ENCODE data around the gene WDR27.
"Not testable (repeated sequence)": the region's sequence is repeated elsewhere in the genome, so short reads cannot be mapped to it uniquely, and the experiment has no call there.

WDR27 gene

DNA sequence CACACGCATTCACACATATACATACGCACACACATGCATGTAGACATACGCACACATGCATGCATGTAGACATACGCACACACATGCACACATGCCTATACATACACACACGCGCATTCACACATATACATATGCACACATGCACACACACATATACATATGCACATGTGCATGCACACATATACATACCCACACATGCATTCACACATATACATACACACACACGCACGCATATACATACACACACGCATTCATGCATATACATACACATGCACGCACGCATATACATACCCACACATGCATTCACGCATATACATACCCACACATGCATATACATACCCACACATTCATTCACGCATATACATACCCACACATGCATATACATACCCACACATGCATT is 80.5 kb downstream of the WDR27 start:
- Histone ChIP-seq H3K4me1 (ENCODE audit: insufficient read depth, low read length) (peaks cover 32% of the 10 kb centered on the region), H3K4me3 (ENCODE audit: low read length) (no peak overlapping the region), H3K27me3 (ENCODE audit: insufficient read depth, low read length) (no peaks in the 10 kb centered on the region), H3K9ac (ENCODE audit: low read depth, low read length) (no peak overlapping the region), H3K36me3 (ENCODE audit: insufficient read depth, low read depth, low read length) (peaks cover 23% of the 10 kb centered on the region), H3K27ac (ENCODE audit: low read length) (no peak overlapping the region), H3K9me3 (ENCODE audit: insufficient read depth, low read depth, low read length) (no peaks in the 10 kb centered on the region)

DNA sequence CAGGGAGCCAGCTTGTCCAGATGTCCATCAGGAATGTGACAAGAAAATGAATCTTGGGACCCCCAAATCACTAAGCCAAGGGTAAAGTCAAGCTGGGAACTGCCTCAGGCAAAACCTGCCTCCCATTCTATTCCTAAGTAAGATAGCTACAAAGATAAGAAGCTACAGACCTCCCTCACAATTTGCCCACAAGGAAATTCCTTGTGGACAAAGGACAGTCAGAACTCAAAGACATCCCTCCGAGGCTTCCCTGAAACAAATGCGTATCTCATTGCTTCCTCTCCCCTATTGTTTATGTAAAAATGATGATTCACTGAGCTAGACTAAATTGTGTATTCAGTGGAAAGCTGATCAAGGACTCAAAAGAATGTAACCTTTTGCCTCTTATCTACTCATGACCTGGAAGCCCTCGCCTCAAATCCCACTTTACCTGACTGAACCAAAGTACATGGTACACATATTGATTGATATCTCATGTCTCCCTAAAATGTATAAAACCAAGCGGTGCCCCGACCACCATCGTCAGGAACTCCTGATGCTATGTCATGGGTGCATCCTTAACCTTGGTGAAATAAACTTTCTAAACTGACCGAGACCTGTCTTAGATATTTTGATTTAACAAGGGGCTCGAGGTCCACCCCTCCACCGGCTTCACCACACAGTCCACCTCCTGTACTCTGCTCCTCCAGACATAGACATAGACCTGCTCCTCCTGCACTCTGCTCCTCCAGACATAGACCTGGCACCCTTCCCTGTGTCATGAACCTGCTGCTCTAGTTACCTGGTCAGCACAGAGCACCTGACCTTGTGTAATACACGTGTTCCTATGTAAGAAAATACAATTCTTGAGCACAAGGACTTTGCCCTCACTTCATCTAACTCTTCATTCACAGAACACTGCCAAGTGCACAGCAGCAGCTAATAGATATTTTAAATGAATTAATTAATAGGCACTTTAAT is 81.4 kb downstream of the WDR27 start:
- H3K36me3 ChIP-seq (ENCODE audit: insufficient read depth, low read depth, low read length) = peaks cover 18% of the 10 kb centered on the region
- H3K9ac ChIP-seq (ENCODE audit: low read depth, low read length) = peak overlapping the region; percentile 11; the same call in 1 of the 2 replicates
- H3K9me3 ChIP-seq (ENCODE audit: insufficient read depth, low read depth, low read length) = no peaks in the 10 kb centered on the region
- H3K27ac ChIP-seq (ENCODE audit: low read length) = no peak overlapping the region
- H3K27me3 ChIP-seq (ENCODE audit: insufficient read depth, low read length) = no peaks in the 10 kb centered on the region
- H3K4me1 ChIP-seq (ENCODE audit: insufficient read depth, low read length) = peaks cover 32% of the 10 kb centered on the region
- peak overlapping the region; percentile 16; the same call in 1 of the 2 replicates for H3K4me3 ChIP-seq (ENCODE audit: low read length)

GRCh38 chr6:169619650-169620049 is 82.2 kb downstream of the WDR27 start:
- Histone ChIP-seq H3K27me3 (ENCODE audit: insufficient read depth, low read length) (no peaks in the 10 kb centered on the region), H3K36me3 (ENCODE audit: insufficient read depth, low read depth, low read length) (peaks cover 10% of the 10 kb centered on the region), H3K4me3 (ENCODE audit: low read length) (peak overlapping the region; percentile 36; the same call in 1 of the 2 replicates), H3K27ac (ENCODE audit: low read length) (no peak overlapping the region), H3K9ac (ENCODE audit: low read depth, low read length) (peak overlapping the region; percentile 11; the same call in 1 of the 2 replicates), H3K9me3 (ENCODE audit: insufficient read depth, low read depth, low read length) (no peaks in the 10 kb centered on the region), H3K4me1 (ENCODE audit: insufficient read depth, low read length) (peaks cover 32% of the 10 kb centered on the region)

GRCh38 chr6:169618526-169619490 is 83.0 kb downstream of the WDR27 start:
- Histone ChIP-seq H3K36me3 (ENCODE audit: insufficient read depth, low read depth, low read length) (0 out of 2 replicates have a peak, but pooled peaks cover 3% of the 10 kb centered on the region), H3K27ac (ENCODE audit: low read length) (no peak overlapping the region), H3K27me3 (ENCODE audit: insufficient read depth, low read length) (no peaks in the 10 kb centered on the region), H3K4me3 (ENCODE audit: low read length) (peak overlapping the region; percentile 36; the same call in 1 of the 2 replicates), H3K4me1 (ENCODE audit: insufficient read depth, low read length) (peaks cover 32% of the 10 kb centered on the region), H3K9me3 (ENCODE audit: insufficient read depth, low read depth, low read length) (no peaks in the 10 kb centered on the region), H3K9ac (ENCODE audit: low read depth, low read length) (peak overlapping the region; percentile 23; the same call in 1 of the 2 replicates)

DNA sequence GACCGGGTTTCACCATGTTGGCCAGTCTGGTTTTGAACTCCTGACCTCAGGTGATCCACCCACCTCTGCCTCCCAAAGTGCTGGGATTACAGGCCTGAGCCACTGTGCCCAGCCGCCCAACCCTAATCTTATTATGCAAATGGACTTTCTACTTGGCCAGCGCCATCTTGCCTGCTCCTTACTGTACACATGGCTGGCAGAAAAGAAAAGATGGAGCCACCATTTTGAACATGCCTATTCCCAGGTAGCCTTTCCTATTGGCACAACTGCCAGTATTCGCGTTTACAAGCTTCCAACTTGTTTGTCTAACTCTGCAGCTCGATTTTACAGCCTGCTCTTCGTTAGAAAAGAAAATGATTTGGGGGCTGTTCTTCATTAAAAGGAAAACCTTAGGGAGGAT is 84.3 kb downstream of the WDR27 start:
- Histone ChIP-seq H3K4me3 (ENCODE audit: low read length) (no peak overlapping the region), H3K27ac (ENCODE audit: low read length) (no peak overlapping the region), H3K9me3 (ENCODE audit: insufficient read depth, low read depth, low read length) (no peaks in the 10 kb centered on the region), H3K9ac (ENCODE audit: low read depth, low read length) (no peak overlapping the region), H3K4me1 (ENCODE audit: insufficient read depth, low read length) (peaks cover 32% of the 10 kb centered on the region), H3K36me3 (ENCODE audit: insufficient read depth, low read depth, low read length) (no peaks in the 10 kb centered on the region), H3K27me3 (ENCODE audit: insufficient read depth, low read length) (no peaks in the 10 kb centered on the region)

- H3K27ac ChIP-seq (ENCODE audit: low read length); H3K9me3 ChIP-seq (ENCODE audit: insufficient read depth, low read depth, low read length); H3K36me3 ChIP-seq (ENCODE audit: insufficient read depth, low read depth, low read length); H3K4me3 ChIP-seq (ENCODE audit: low read length); H3K9ac ChIP-seq (ENCODE audit: low read depth, low read length); H3K27me3 ChIP-seq (ENCODE audit: insufficient read depth, low read length); H3K4me1 ChIP-seq (ENCODE audit: insufficient read depth, low read length): not testable (repeated sequence)
These were observed 93.2 kb downstream of the WDR27 start for GRCh38 chr6:169608609-169609008.

GRCh38 chr6:169604076-169604475 is 97.8 kb downstream of the WDR27 start:
- Histone ChIP-seq H3K27ac (ENCODE audit: low read length) (no peak overlapping the region), H3K9me3 (ENCODE audit: insufficient read depth, low read depth, low read length) (no peaks in the 10 kb centered on the region), H3K27me3 (ENCODE audit: insufficient read depth, low read length) (no peaks in the 10 kb centered on the region), H3K36me3 (ENCODE audit: insufficient read depth, low read depth, low read length) (peaks cover 12% of the 10 kb centered on the region), H3K4me1 (ENCODE audit: insufficient read depth, low read length) (no peaks in the 10 kb centered on the region), H3K9ac (ENCODE audit: low read depth, low read length) (no peak overlapping the region), H3K4me3 (ENCODE audit: low read length) (no peak overlapping the region)

DNA sequence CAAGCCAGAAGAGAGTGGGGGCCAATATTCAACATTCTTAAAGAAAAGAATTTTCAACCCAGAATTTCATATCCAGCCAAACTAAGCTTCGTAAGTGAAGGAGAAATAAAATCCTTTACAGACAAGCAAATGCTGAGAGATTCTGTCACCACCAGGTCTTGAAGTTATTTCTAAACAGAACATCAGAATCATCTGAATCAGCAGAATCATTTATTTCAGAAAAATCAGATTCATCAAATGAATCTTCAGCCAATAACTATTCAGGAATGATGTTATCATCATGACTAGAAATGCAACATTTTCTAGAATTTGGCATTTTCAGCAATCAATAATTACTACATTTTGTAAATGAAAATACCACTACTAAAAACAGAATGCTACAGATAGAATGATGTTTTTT is 100.7 kb downstream of the WDR27 start:
- not testable (repeated sequence) for H3K4me3 ChIP-seq (ENCODE audit: low read length); H3K27me3 ChIP-seq (ENCODE audit: insufficient read depth, low read length); H3K27ac ChIP-seq (ENCODE audit: low read length); H3K9me3 ChIP-seq (ENCODE audit: insufficient read depth, low read depth, low read length); H3K9ac ChIP-seq (ENCODE audit: low read depth, low read length); H3K4me1 ChIP-seq (ENCODE audit: insufficient read depth, low read length)
- peaks cover 25% of the 10 kb centered on the region for H3K36me3 ChIP-seq (ENCODE audit: insufficient read depth, low read depth, low read length)

- H3K4me3 ChIP-seq (ENCODE audit: low read length) = no peak overlapping the region
- H3K27ac ChIP-seq (ENCODE audit: low read length) = no peak overlapping the region
- no peaks in the 10 kb centered on the region for H3K4me1 ChIP-seq (ENCODE audit: insufficient read depth, low read length)
- peaks cover 4% of the 10 kb centered on the region; the same call in 1 of the 2 replicates for H3K36me3 ChIP-seq (ENCODE audit: insufficient read depth, low read depth, low read length)
- no peak overlapping the region for H3K9ac ChIP-seq (ENCODE audit: low read depth, low read length)
- no peaks in the 10 kb centered on the region for H3K27me3 ChIP-seq (ENCODE audit: insufficient read depth, low read length)
- no peaks in the 10 kb centered on the region for H3K9me3 ChIP-seq (ENCODE audit: insufficient read depth, low read depth, low read length)
These were observed 109.3 kb downstream of the WDR27 start for GRCh38 chr6:169592558-169592957.

GRCh38 chr6:169591616-169592015 is 110.2 kb downstream of the WDR27 start:
- Histone ChIP-seq H3K9me3 (ENCODE audit: insufficient read depth, low read depth, low read length) (no peaks in the 10 kb centered on the region), H3K4me1 (ENCODE audit: insufficient read depth, low read length) (no peaks in the 10 kb centered on the region), H3K36me3 (ENCODE audit: insufficient read depth, low read depth, low read length) (no peaks in the 10 kb centered on the region; the same call in 1 of the 2 replicates), H3K9ac (ENCODE audit: low read depth, low read length) (no peak overlapping the region), H3K27me3 (ENCODE audit: insufficient read depth, low read length) (no peaks in the 10 kb centered on the region), H3K4me3 (ENCODE audit: low read length) (no peak overlapping the region), H3K27ac (ENCODE audit: low read length) (no peak overlapping the region)

GRCh38 chr6:169590376-169590939 is 111.4 kb downstream of the WDR27 start:
- H3K27me3 ChIP-seq (ENCODE audit: insufficient read depth, low read length) = no peaks in the 10 kb centered on the region
- H3K27ac ChIP-seq (ENCODE audit: low read length) = no peak overlapping the region
- no peaks in the 10 kb centered on the region for H3K36me3 ChIP-seq (ENCODE audit: insufficient read depth, low read depth, low read length)
- no peak overlapping the region for H3K4me3 ChIP-seq (ENCODE audit: low read length)
- H3K4me1 ChIP-seq (ENCODE audit: insufficient read depth, low read length) = no peaks in the 10 kb centered on the region
- no peak overlapping the region for H3K9ac ChIP-seq (ENCODE audit: low read depth, low read length)
- no peaks in the 10 kb centered on the region for H3K9me3 ChIP-seq (ENCODE audit: insufficient read depth, low read depth, low read length)

Data from iPS-20b (cell line).